Vagina (tissue), 2 donors: Measurements from ENCODE around the gene USP47.

Experiments used
- CTCF ChIP-seq, 3 experiments: fragments of 450-650 bp in 2 of 3; fragments of 200-600 bp in 1 of 3; sonication (generic) in 1 of 3; IDR thresholded peaks; one replicate each; pipeline ENCODE4 v1.5.1; 2017 to 2019; ENCODE audit warnings: antibody characterized with exemption in 3 of 3, mild to moderate bottlenecking in 2 of 3, moderate library complexity in 2 of 3
- POLR2A ChIP-seq, 2 donors: fragments of 450-650 bp; IDR thresholded peaks; one replicate each; pipeline ENCODE4 v1.6.1; 2017; ENCODE audit warnings: antibody characterized with exemption in 2 of 2, mild to moderate bottlenecking in 2 of 2, moderate library complexity in 2 of 2

GRCh38 chr11:11970556-11970955 lies 128.8 kb downstream of the USP47 start:
- no peak for TF ChIP-seq CTCF (IDR thresholded peaks at IDR 0.05)
- TF ChIP-seq POLR2A (IDR thresholded peaks at IDR 0.05), result no peak
